Endometrial microvascular endothelial cells (primary cell): ENCODE measurements around the gene MSMP. TPM values are rescaled to one million over a fixed set of nuclear protein-coding genes. Genes with fewer than 3 reads are reported as not detected.

Experiments
- in situ Hi-C: cut with HindIII; loops from 2 replicates; pipeline ENCODE4 v1.10.0; 2017; ENCODE audit warnings: low sequenced_read_pairs, low pct_unique_long_range_greater_than_20kb; ENCODE audit errors: inconsistent ontology term
- total RNA-seq: library from RNA; depleted of rRNA; stranded (reverse); fragments of >200 nt; gene quantifications from one replicate; pipeline ENCODE4 v1.2.3, GENCODE V29; 2015; ENCODE audit errors: inconsistent ontology term

The MSMP gene
- total RNA-seq, 1 donor from 2014 or later, result 5.3 TPM

GRCh38 chr9:35774907-35775635 lies 21.0 kb upstream of the MSMP start:
- in situ Hi-C loops, result no loop called here

- in situ Hi-C loops, result no loop called here
Observed at GRCh38 chr9:35771943-35772342, 17.9 kb upstream of the MSMP start.

GRCh38 chr9:35771534-35771933 lies 17.5 kb upstream of the MSMP start:
- in situ Hi-C loops, result no loop called here

GRCh38 chr9:35771075-35771433 lies 17.0 kb upstream of the MSMP start:
- in situ Hi-C loops, result no loop called here

- in situ Hi-C loops, result no loop called here
Observed at GRCh38 chr9:35769763-35770162, 15.7 kb upstream of the MSMP start.

- in situ Hi-C loops, result no loop called here
Observed at GRCh38 chr9:35767458-35767857, 13.4 kb upstream of the MSMP start.

- in situ Hi-C loops, result no loop called here
Observed at GRCh38 chr9:35766997-35767396, 12.9 kb upstream of the MSMP start.

GRCh38 chr9:35763803-35764202 lies 9.7 kb upstream of the MSMP start:
- in situ Hi-C loops, result no loop called here

- in situ Hi-C loops, result no loop called here
Observed at GRCh38 chr9:35763181-35763580, 9.1 kb upstream of the MSMP start.

- in situ Hi-C loops, result no loop called here
Observed at GRCh38 chr9:35760651-35761050, 6.6 kb upstream of the MSMP start.

GRCh38 chr9:35759795-35760194 lies 5.7 kb upstream of the MSMP start:
- in situ Hi-C loops, result no loop called here

GRCh38 chr9:35758475-35759050 lies 4.5 kb upstream of the MSMP start:
- in situ Hi-C loops, result no loop called here

- in situ Hi-C loops, result no loop called here
Observed at GRCh38 chr9:35757892-35758275, 3.8 kb upstream of the MSMP start.

GRCh38 chr9:35757226-35757891 lies 3.3 kb upstream of the MSMP start:
- in situ Hi-C loops, result no loop called here

GRCh38 chr9:35756275-35757225 lies 2.5 kb upstream of the MSMP start:
- in situ Hi-C loops, result no loop called here

- in situ Hi-C loops, result no loop called here
Observed at GRCh38 chr9:35755071-35755470, 995 bp upstream of the MSMP start.

GRCh38 chr9:35753466-35753865 lies 610 bp downstream of the MSMP start:
- in situ Hi-C loops, result no loop called here

GRCh38 chr9:35750256-35750531 lies 3.9 kb downstream of the MSMP start:
- in situ Hi-C loops, result no loop called here

GRCh38 chr9:35749515-35750255 lies 4.4 kb downstream of the MSMP start:
- in situ Hi-C loops, result loop anchor here (10.0 kb wide), 1 partner anchor 75 kb away; the partner anchor contains the start of genes FAM221B and TMEM8B
